H54 (cell line): ENCODE measurements around the gene IQSEC2.

Experiments
- DNase-seq: peaks from one replicate; pipeline ENCODE4 v3.0.0; 2011; ENCODE audit warnings: low spot score, mixed read lengths; ENCODE audit not compliant: insufficient read length
- FAIRE-seq: peaks from 3 replicates; lab custom pipeline; 2011; peaks lifted over from hg19 to GRCh38; lab: Jason Lieb, UNC
- POLR2A ChIP-seq: IDR thresholded peaks from 2 replicates; pipeline ENCODE4 v1.6.1; 2011; ENCODE audit warnings: low read depth, mild to moderate bottlenecking, low read length

The IQSEC2 gene

GRCh38 chrX:53281321-53281822, at the start of gene IQSEC2:
TSS of gene IQSEC2 (minus strand) at chrX:53281584.
- peak; percentile 19 for DNase-seq
- TF ChIP-seq POLR2A: no peak
- FAIRE-seq: no peak

GRCh38 chrX:53330331-53330730, 48.9 kb upstream of the IQSEC2 start:
- no peak for TF ChIP-seq POLR2A
- FAIRE-seq: no peak
- DNase-seq: no peak

- DNase-seq: no peak
- FAIRE-seq: no peak
- no peak for TF ChIP-seq POLR2A
Measured at GRCh38 chrX:53324803-53325202, 43.4 kb upstream of the IQSEC2 start.

- no peak for DNase-seq
- FAIRE-seq: no peak
Measured at GRCh38 chrX:53324085-53324484, 42.7 kb upstream of the IQSEC2 start.

GRCh38 chrX:53323196-53323595, 41.8 kb upstream of the IQSEC2 start:
- no peak for FAIRE-seq
- no peak for DNase-seq
- TF ChIP-seq POLR2A: no peak

More at GRCh38 chrX:53324085-53324484, 42.7 kb upstream of the IQSEC2 start:
- TF ChIP-seq POLR2A: no peak

GRCh38 chrX:53321943-53322497, 40.6 kb upstream of the IQSEC2 start:
- no peak for TF ChIP-seq POLR2A
- FAIRE-seq (no peak), DNase-seq (no peak)

GRCh38 chrX:53321230-53321942, 40.0 kb upstream of the IQSEC2 start:
- no peak for FAIRE-seq
- TF ChIP-seq POLR2A: peak; percentile 86
- DNase-seq: no peak

- DNase-seq: no peak
- TF ChIP-seq POLR2A: no peak
- FAIRE-seq: no peak
Measured at GRCh38 chrX:53320543-53321229, 39.3 kb upstream of the IQSEC2 start.

GRCh38 chrX:53319614-53320542, 38.5 kb upstream of the IQSEC2 start:
- TF ChIP-seq POLR2A: no peak
- FAIRE-seq (no peak), DNase-seq (no peak)

- no peak for DNase-seq
- TF ChIP-seq POLR2A: no peak
- no peak for FAIRE-seq
Measured at GRCh38 chrX:53318766-53319353, 37.5 kb upstream of the IQSEC2 start.

GRCh38 chrX:53317365-53318069, 36.1 kb upstream of the IQSEC2 start:
- FAIRE-seq (no peak), DNase-seq (peak; percentile 40)

GRCh38 chrX:53316860-53317237, 35.5 kb upstream of the IQSEC2 start:
- no peak for FAIRE-seq
- DNase-seq: no peak
- TF ChIP-seq POLR2A: no peak

More at GRCh38 chrX:53317365-53318069, 36.1 kb upstream of the IQSEC2 start:
- no peak for TF ChIP-seq POLR2A
